GM21737 (cell line): ENCODE data around the gene SF3A2.
A peak's percentile ranks its signal among the peaks of the same experiment; 100 is the strongest.

Experiments used
- ATAC-seq: cut with Tn5 transposase; IDR thresholded peaks from one replicate; pipeline ENCODE4 v1.9.1; 2021; ENCODE audit warnings: mild to moderate bottlenecking, moderate library complexity; ENCODE audit not compliant: unreplicated experiment

SF3A2 gene

GRCh38 chr19:2251106-2252054 lies 14.8 kb downstream of the SF3A2 start:
- ATAC-seq, result no peak

GRCh38 chr19:2252055-2252796 lies 15.6 kb downstream of the SF3A2 start:
- no peak for ATAC-seq

GRCh38 chr19:2252797-2253105 lies 16.1 kb downstream of the SF3A2 start:
- ATAC-seq, result no peak

- no peak for ATAC-seq
These were observed 16.8 kb downstream of the SF3A2 start for GRCh38 chr19:2253106-2254063.

- no peak for ATAC-seq
These were observed 17.6 kb downstream of the SF3A2 start for GRCh38 chr19:2254064-2254872.

GRCh38 chr19:2255112-2255845 lies 18.7 kb downstream of the SF3A2 start:
- ATAC-seq, result no peak

GRCh38 chr19:2255982-2256685 lies 19.5 kb downstream of the SF3A2 start, which contains the start of gene JSRP1:
Gene JSRP1, minus strand, starts transcription at chr19:2256417. Its CDS starts 1,103 bp downstream, at chr19:2255314.
- no peak for ATAC-seq

GRCh38 chr19:2259336-2259735 lies 22.7 kb downstream of the SF3A2 start:
- no peak for ATAC-seq

- ATAC-seq, result no peak
These were observed 23.7 kb downstream of the SF3A2 start for GRCh38 chr19:2260341-2260805.

- no peak for ATAC-seq
These were observed 25.0 kb downstream of the SF3A2 start for GRCh38 chr19:2261438-2262172.

GRCh38 chr19:2266183-2266993 lies 29.8 kb downstream of the SF3A2 start:
- ATAC-seq, result no peak

GRCh38 chr19:2268480-2268830 lies 31.8 kb downstream of the SF3A2 start:
- no peak for ATAC-seq

- no peak for ATAC-seq
These were observed 32.2 kb downstream of the SF3A2 start for GRCh38 chr19:2268861-2269243.

- ATAC-seq, result peak; percentile 42
These were observed 32.9 kb downstream of the SF3A2 start for GRCh38 chr19:2269244-2270156.

- no peak for ATAC-seq
These were observed 33.5 kb downstream of the SF3A2 start for GRCh38 chr19:2270157-2270422.

GRCh38 chr19:2270423-2271233 lies 34.0 kb downstream of the SF3A2 start:
- ATAC-seq, result no peak
